ENCODE measurements around the gene NUP214.

Gene NUP214

DNA sequence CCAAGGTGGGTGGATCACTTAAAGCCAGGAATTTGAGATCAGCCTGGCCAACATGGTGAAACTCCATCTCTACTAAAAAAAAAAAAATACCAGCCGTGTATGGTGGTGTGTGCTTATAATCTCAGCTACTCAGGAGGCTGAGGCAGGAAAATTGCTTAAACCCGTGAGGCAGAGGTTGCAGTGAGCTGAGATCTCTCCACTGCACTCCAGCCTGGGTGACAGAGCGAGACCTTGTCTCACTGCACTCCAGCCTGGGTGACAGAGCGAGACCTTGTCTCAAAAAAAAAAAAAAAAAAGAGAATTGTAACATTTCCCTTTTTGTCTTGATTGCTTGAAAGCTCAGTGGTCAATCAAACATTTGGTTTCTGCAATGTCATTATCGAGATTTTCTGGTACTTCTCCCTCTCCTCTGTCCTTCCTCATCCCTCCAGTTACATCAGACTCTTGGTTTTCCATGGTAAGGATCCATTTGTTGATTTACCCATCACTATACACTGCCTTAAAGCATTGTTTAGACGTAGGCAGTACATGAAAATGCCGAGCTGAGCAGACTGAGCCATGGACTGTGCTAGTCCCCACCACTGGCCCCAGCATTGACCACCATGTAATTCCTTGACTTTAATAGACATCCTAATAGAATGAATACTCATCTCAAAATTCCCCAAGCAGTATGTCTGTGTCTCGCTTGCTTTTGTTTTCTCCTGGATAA lies 40.6 kb upstream of the NUP214 start:
- no peak for TF ChIP-seq YY1 (IDR thresholded peaks at IDR 0.05; ENCODE audit: insufficient read depth, insufficient read length)
- TF ChIP-seq ZNF274 (IDR thresholded peaks at IDR 0.05; ENCODE audit: low read depth, low read length): no peak
- no peak for TF ChIP-seq SUZ12 (IDR thresholded peaks at IDR 0.05; ENCODE audit: extremely low read depth, insufficient read depth, insufficient read length)
- no peak for DNase-seq (ENCODE audit: low read depth, low spot score)
- Histone ChIP-seq H3K36me3 (ENCODE audit: insufficient read depth, insufficient read length, low read length) (peaks cover 51% of the 10 kb centered on the region), H3K4me1 (ENCODE audit: insufficient read depth, insufficient read length) (no peaks in the 10 kb centered on the region), H3K9me3 (ENCODE audit: insufficient read depth, low read length) (no peaks in the 10 kb centered on the region), H3K27me3 (ENCODE audit: insufficient read depth, insufficient read length) (no peaks in the 10 kb centered on the region), H3K9ac (ENCODE audit: insufficient read length, low read depth) (no peak overlapping the region), H3K4me3 (ENCODE audit: insufficient read length, low read depth) (no peak overlapping the region)

GRCh38 chr9:131085370-131086122 lies 39.8 kb upstream of the NUP214 start:
- no peak overlapping the region for H3K4me3 ChIP-seq (ENCODE audit: insufficient read length, low read depth)
- no peaks in the 10 kb centered on the region for H3K4me1 ChIP-seq (ENCODE audit: insufficient read depth, insufficient read length)
- peaks cover 55% of the 10 kb centered on the region for H3K36me3 ChIP-seq (ENCODE audit: insufficient read depth, insufficient read length, low read length)
- no peaks in the 10 kb centered on the region for H3K9me3 ChIP-seq (ENCODE audit: insufficient read depth, low read length)
- H3K27me3 ChIP-seq (ENCODE audit: insufficient read depth, insufficient read length): no peaks in the 10 kb centered on the region
- H3K9ac ChIP-seq (ENCODE audit: insufficient read length, low read depth): no peak overlapping the region
- no peak for DNase-seq (ENCODE audit: low read depth, low spot score)
- no peak for TF ChIP-seq ZNF274 (IDR thresholded peaks at IDR 0.05; ENCODE audit: low read depth, low read length)
- TF ChIP-seq SUZ12 (IDR thresholded peaks at IDR 0.05; ENCODE audit: extremely low read depth, insufficient read depth, insufficient read length): no peak
- TF ChIP-seq YY1 (IDR thresholded peaks at IDR 0.05; ENCODE audit: insufficient read depth, insufficient read length): no peak

DNA sequence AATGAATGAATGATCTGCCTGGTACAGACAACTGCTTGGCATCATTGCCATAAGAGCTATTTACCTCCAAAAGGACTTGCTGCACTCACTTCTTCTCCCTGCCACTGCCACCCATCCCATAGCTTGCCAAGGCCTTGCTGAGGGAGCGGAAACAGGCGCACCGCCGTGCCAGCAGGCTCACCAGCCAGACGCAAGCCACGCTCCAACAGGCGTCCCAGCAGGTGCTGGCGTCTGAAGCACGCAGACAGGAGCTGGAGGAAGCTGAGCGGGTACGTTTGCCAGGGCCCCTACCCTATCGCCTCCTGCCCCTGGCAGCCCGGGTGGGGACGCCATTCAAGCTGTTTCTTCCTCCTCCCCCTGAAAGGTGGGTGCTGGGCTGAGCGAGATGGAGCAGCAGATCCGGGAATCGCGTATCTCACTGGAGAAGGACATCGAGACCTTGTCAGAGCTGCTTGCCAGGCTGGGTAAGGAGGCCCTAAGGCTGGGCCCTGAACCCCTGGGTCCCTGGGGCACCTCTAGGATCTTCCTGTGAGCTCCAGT lies 38.0 kb upstream of the NUP214 start:
- peaks cover 42% of the 10 kb centered on the region for H3K36me3 ChIP-seq (ENCODE audit: insufficient read depth, insufficient read length, low read length)
- no peak overlapping the region for H3K9ac ChIP-seq (ENCODE audit: insufficient read length, low read depth)
- no peaks in the 10 kb centered on the region for H3K27me3 ChIP-seq (ENCODE audit: insufficient read depth, insufficient read length)
- TF ChIP-seq YY1 (IDR thresholded peaks at IDR 0.05; ENCODE audit: insufficient read depth, insufficient read length) (no peak), SUZ12 (IDR thresholded peaks at IDR 0.05; ENCODE audit: extremely low read depth, insufficient read depth, insufficient read length) (no peak), ZNF274 (IDR thresholded peaks at IDR 0.05; ENCODE audit: low read depth, low read length) (no peak)
- H3K4me1 ChIP-seq (ENCODE audit: insufficient read depth, insufficient read length): peaks cover 5% of the 10 kb centered on the region
- no peak for DNase-seq (ENCODE audit: low read depth, low spot score)
- H3K4me3 ChIP-seq (ENCODE audit: insufficient read length, low read depth): no peak overlapping the region
- no peaks in the 10 kb centered on the region for H3K9me3 ChIP-seq (ENCODE audit: insufficient read depth, low read length)

GRCh38 chr9:131090025-131090787 lies 35.2 kb upstream of the NUP214 start:
- no peak for TF ChIP-seq YY1 (IDR thresholded peaks at IDR 0.05; ENCODE audit: insufficient read depth, insufficient read length)
- TF ChIP-seq SUZ12 (IDR thresholded peaks at IDR 0.05; ENCODE audit: extremely low read depth, insufficient read depth, insufficient read length): no peak
- no peak for TF ChIP-seq ZNF274 (IDR thresholded peaks at IDR 0.05; ENCODE audit: low read depth, low read length)
- no peak overlapping the region for H3K4me3 ChIP-seq (ENCODE audit: insufficient read length, low read depth)
- H3K9ac ChIP-seq (ENCODE audit: insufficient read length, low read depth): no peak overlapping the region
- peaks cover 29% of the 10 kb centered on the region for H3K36me3 ChIP-seq (ENCODE audit: insufficient read depth, insufficient read length, low read length)
- no peaks in the 10 kb centered on the region for H3K27me3 ChIP-seq (ENCODE audit: insufficient read depth, insufficient read length)
- H3K4me1 ChIP-seq (ENCODE audit: insufficient read depth, insufficient read length): peaks cover 19% of the 10 kb centered on the region
- H3K9me3 ChIP-seq (ENCODE audit: insufficient read depth, low read length): no peaks in the 10 kb centered on the region
- DNase-seq (ENCODE audit: low read depth, low spot score): no peak

DNA sequence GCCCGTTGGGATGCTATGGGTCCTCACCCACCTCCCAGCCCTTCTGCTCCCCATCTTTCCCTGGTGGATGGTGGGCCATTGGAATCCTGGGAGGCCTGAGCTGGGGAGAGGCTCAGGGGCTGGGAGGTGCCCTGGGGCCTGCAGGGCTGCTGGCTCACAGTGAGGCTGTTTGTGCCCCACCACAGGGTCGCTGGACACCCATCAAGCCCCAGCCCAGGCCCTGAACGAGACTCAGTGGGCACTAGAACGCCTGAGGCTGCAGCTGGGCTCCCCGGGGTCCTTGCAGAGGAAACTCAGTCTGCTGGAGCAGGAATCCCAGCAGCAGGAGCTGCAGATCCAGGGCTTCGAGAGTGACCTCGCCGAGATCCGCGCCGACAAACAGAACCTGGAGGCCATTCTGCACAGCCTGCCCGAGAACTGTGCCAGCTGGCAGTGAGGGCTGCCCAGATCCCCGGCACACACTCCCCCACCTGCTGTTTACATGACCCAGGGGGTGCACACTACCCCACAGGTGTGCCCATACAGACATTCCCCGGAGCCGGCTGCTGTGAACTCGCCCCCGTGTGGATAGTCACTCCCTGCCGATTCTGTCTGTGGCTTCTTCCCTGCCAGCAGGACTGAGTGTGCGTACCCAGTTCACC lies 33.9 kb upstream of the NUP214 start:
- Histone ChIP-seq H3K4me3 (ENCODE audit: insufficient read length, low read depth) (no peak overlapping the region), H3K27me3 (ENCODE audit: insufficient read depth, insufficient read length) (no peaks in the 10 kb centered on the region), H3K36me3 (ENCODE audit: insufficient read depth, insufficient read length, low read length) (peaks cover 21% of the 10 kb centered on the region), H3K4me1 (ENCODE audit: insufficient read depth, insufficient read length) (peaks cover 22% of the 10 kb centered on the region), H3K9me3 (ENCODE audit: insufficient read depth, low read length) (no peaks in the 10 kb centered on the region), H3K9ac (ENCODE audit: insufficient read length, low read depth) (no peak overlapping the region)
- DNase-seq (ENCODE audit: low read depth, low spot score): no peak
- TF ChIP-seq ZNF274 (IDR thresholded peaks at IDR 0.05; ENCODE audit: low read depth, low read length): no peak
- TF ChIP-seq SUZ12 (IDR thresholded peaks at IDR 0.05; ENCODE audit: extremely low read depth, insufficient read depth, insufficient read length): no peak
- TF ChIP-seq YY1 (IDR thresholded peaks at IDR 0.05; ENCODE audit: insufficient read depth, insufficient read length): no peak

DNA sequence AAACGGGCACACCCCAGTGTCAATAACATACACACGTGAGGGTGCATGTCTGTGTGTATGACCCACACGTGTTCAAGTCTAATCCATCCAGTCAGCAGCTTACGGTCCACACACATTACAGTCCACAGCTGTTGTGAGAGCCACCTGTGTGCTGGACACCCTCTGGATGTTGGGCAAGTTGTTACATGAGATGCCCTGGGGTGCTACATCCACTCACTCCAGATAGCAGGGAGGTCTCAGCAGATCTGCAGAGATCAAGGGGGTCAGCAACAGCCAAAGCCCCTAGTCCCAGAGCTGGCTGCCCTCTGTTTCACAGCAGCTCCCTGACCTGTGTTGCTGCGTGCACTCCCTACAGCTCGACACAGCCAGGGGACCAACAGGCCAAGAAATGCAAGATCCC lies 33.4 kb upstream of the NUP214 start:
- Histone ChIP-seq H3K27me3 (ENCODE audit: insufficient read depth, insufficient read length) (no peaks in the 10 kb centered on the region), H3K4me1 (ENCODE audit: insufficient read depth, insufficient read length) (peaks cover 22% of the 10 kb centered on the region), H3K4me3 (ENCODE audit: insufficient read length, low read depth) (no peak overlapping the region), H3K9ac (ENCODE audit: insufficient read length, low read depth) (no peak overlapping the region), H3K36me3 (ENCODE audit: insufficient read depth, insufficient read length, low read length) (peaks cover 17% of the 10 kb centered on the region), H3K9me3 (ENCODE audit: insufficient read depth, low read length) (no peaks in the 10 kb centered on the region)
- no peak for DNase-seq (ENCODE audit: low read depth, low spot score)
- no peak for TF ChIP-seq ZNF274 (IDR thresholded peaks at IDR 0.05; ENCODE audit: low read depth, low read length)
- no peak for TF ChIP-seq SUZ12 (IDR thresholded peaks at IDR 0.05; ENCODE audit: extremely low read depth, insufficient read depth, insufficient read length)
- no peak for TF ChIP-seq YY1 (IDR thresholded peaks at IDR 0.05; ENCODE audit: insufficient read depth, insufficient read length)
